ENCODE measurements around the gene FAM184A. TPM values are rescaled to one million over a fixed set of nuclear protein-coding genes. Genes with fewer than 3 reads are reported as not detected.

FAM184A gene
- total RNA-seq, 4 donors from 2014 or later = 6.2 to 8.1 (median 7.1) TPM

- no peak for TF ChIP-seq CTCF (IDR thresholded peaks at IDR 0.05; ENCODE audit: low read depth)
Measured at GRCh38 chr6:119025793-119026192, 52.7 kb downstream of the FAM184A start.

- TF ChIP-seq CTCF (IDR thresholded peaks at IDR 0.05; ENCODE audit: low read depth) = no peak
Measured at GRCh38 chr6:119024111-119024510, 54.4 kb downstream of the FAM184A start.

- TF ChIP-seq CTCF (IDR thresholded peaks at IDR 0.05; ENCODE audit: low read depth) = no peak
Measured at GRCh38 chr6:119022796-119023195, 55.7 kb downstream of the FAM184A start.

- TF ChIP-seq CTCF (IDR thresholded peaks at IDR 0.05; ENCODE audit: low read depth) = no peak
Measured at GRCh38 chr6:119020597-119021561, 57.6 kb downstream of the FAM184A start.

GRCh38 chr6:119012521-119012920 is 65.9 kb downstream of the FAM184A start:
- TF ChIP-seq CTCF (IDR thresholded peaks at IDR 0.05; ENCODE audit: low read depth) = no peak

GRCh38 chr6:119006974-119007373 is 71.5 kb downstream of the FAM184A start:
- TF ChIP-seq CTCF (IDR thresholded peaks at IDR 0.05; ENCODE audit: low read depth) = no peak

- TF ChIP-seq CTCF (IDR thresholded peaks at IDR 0.05; ENCODE audit: low read depth) = no peak
Measured at GRCh38 chr6:119002069-119002468, 76.4 kb downstream of the FAM184A start.
